Hematopoietic multipotent progenitor cell treated with erythropoietin and hydrocortisone succinate and interleukin-3 and kit ligand, for 4 days (in vitro differentiated cells): ENCODE measurements around the gene TMCO4.

ENCODE experiments used
- DNase-seq: peaks from one replicate; pipeline ENCODE4 v3.0.0-alpha.2; 2015

TMCO4 gene

DNA sequence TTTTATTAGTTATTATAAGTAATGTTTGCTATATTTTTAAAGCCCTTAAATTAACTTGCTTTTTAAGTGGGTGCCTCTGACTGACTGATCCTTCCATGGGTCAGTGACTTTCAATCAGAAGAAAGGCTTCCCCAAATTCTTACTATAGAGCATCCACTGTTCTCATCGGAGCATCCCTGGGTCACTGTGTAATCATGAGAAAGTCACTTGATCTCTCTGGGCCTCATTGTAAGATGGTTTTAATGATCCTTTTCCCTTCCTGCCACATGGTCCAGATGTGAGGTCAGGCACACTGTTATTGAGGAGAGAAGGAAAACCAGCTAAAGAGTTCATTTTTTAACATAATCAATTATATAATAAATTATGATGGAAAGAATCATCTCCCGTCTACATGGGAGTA lies 166.6 kb downstream of the TMCO4 start:
- no peak for DNase-seq
